Measurements from ENCODE around the gene ZNF697. TPM values are rescaled to one million over a fixed set of nuclear protein-coding genes. Genes with fewer than 3 reads are reported as not detected.
"Not testable (repeated sequence)": the region's sequence is repeated elsewhere in the genome, so short reads cannot be mapped to it uniquely, and the experiment has no call there.

The ZNF697 gene
- 1 to 10 TPM in 3 of 4 donors, under 1 TPM in 1; 1.00 to 5.6 (median 2.9) TPM for total RNA-seq

- 0 to 4% methylated on average over 5 to 78 of the region's 81 CpGs for WGBS, 2 donors (ENCODE audit: low coverage in 1 of 2)
These were observed at the start of gene ZNF697 for GRCh38 chr1:119647734-119648619. TSS of gene ZNF697 (minus strand) at chr1:119648266. CDS start at chr1:119626100, 22,166 bp downstream.

DNA sequence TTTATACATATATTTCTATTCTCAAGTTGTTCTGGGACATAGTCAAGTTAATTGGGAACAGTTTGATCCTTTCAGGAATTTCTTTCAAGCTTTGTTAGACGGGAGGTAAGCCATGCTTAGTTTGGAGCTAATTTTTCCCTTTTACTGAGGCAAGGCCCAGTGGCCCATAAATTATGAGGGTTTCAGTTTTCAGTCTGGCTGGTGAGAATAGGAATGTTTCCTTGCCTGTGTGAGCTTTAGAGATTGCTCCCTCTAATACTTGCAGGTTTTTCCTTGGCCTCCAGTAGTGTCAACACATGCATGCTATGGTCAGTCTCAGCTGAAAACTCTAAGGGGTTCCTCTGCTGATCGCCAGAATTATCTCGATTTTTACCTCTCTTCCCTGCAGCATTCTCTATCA, 49.5 kb upstream of the ZNF697 start:
- Histone ChIP-seq H3K4me3 (no peak overlapping the region), H3K27ac (no peak overlapping the region), H3K9me3 (peaks cover 9% of the 10 kb centered on the region in 2 donors), H3K4me1 (no peaks in the 10 kb centered on the region), H3K27me3 (no peaks in the 10 kb centered on the region), H3K36me3 (no peaks in the 10 kb centered on the region)
- in situ Hi-C loops (cut with MboI; ENCODE audit: low pct_ligation_motif_present in 1 of 4, low pct_unique_long_range_greater_than_20kb in 1 of 4, low sequenced_read_pairs in 3 of 4), result no loop called here
- TF ChIP-seq EP300 (IDR thresholded peaks at IDR 0.05; ENCODE audit: low read depth) (no peak), POLR2AphosphoS5 (IDR thresholded peaks at IDR 0.05) (no peak), POLR2A (IDR thresholded peaks at IDR 0.05) (no peak)
- TF ChIP-seq, protein P1, sequence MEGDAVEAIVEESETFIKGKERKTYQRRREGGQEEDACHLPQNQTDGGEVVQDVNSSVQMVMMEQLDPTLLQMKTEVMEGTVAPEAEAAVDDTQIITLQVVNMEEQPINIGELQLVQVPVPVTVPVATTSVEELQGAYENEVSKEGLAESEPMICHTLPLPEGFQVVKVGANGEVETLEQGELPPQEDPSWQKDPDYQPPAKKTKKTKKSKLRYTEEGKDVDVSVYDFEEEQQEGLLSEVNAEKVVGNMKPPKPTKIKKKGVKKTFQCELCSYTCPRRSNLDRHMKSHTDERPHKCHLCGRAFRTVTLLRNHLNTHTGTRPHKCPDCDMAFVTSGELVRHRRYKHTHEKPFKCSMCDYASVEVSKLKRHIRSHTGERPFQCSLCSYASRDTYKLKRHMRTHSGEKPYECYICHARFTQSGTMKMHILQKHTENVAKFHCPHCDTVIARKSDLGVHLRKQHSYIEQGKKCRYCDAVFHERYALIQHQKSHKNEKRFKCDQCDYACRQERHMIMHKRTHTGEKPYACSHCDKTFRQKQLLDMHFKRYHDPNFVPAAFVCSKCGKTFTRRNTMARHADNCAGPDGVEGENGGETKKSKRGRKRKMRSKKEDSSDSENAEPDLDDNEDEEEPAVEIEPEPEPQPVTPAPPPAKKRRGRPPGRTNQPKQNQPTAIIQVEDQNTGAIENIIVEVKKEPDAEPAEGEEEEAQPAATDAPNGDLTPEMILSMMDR (IDR thresholded peaks at IDR 0.05), result no peak
- no peak for DNase-seq
- 70 to 82% methylated on average over 3 of the region's 3 CpGs for WGBS, 2 donors (ENCODE audit: low coverage in 1 of 2)
- intact Hi-C loops (cut with DNase I; ENCODE audit: low total_unique reads), result no loop called here

More at GRCh38 chr1:119647734-119648619, at the start of gene ZNF697:
- H3K27me3 ChIP-seq, result no peaks in the 10 kb centered on the region
- H3K27ac ChIP-seq, result peak within 1 kb of the TSS; percentile 87 to 93 (median 90)
- peak within 1 kb of the TSS; percentile 68 to 87 (median 77) for H3K4me3 ChIP-seq
- in situ Hi-C loops (cut with MboI; ENCODE audit: low pct_ligation_motif_present in 1 of 4, low pct_unique_long_range_greater_than_20kb in 1 of 4, low sequenced_read_pairs in 3 of 4), result no loop called here
- no peaks in the 10 kb centered on the region for H3K36me3 ChIP-seq
- peaks cover 0 to 20% (median 11%) of the 10 kb centered on the region in 4 donors for H3K4me1 ChIP-seq
- DNase-seq, result peak; percentile 97
- no peaks in the 10 kb centered on the region for H3K9me3 ChIP-seq
- intact Hi-C loops (cut with DNase I; ENCODE audit: low total_unique reads), result no loop called here
- TF ChIP-seq EP300 (IDR thresholded peaks at IDR 0.05; ENCODE audit: low read depth) (no peak), POLR2AphosphoS5 (IDR thresholded peaks at IDR 0.05) (peak; percentile 74 to 81 (median 75)), POLR2A (IDR thresholded peaks at IDR 0.05) (peak; percentile 73)
- TF ChIP-seq, protein P1 (IDR thresholded peaks at IDR 0.05), result peak in 2 of 5 experiments; percentile 19 to 20

GRCh38 chr1:119696863-119697262, 48.8 kb upstream of the ZNF697 start:
- H3K36me3 ChIP-seq; H3K27me3 ChIP-seq; in situ Hi-C loops (cut with MboI; ENCODE audit: low pct_ligation_motif_present in 1 of 4, low pct_unique_long_range_greater_than_20kb in 1 of 4, low sequenced_read_pairs in 3 of 4); H3K4me3 ChIP-seq; H3K4me1 ChIP-seq; DNase-seq; intact Hi-C loops (cut with DNase I; ENCODE audit: low total_unique reads); H3K27ac ChIP-seq; H3K9me3 ChIP-seq: not testable (repeated sequence)
- WGBS, 2 donors (ENCODE audit: low coverage in 1 of 2), result 38% methylated on average over 4 of the region's 4 CpGs; no CpG with 5 or more reads in 1 of the 2 donors

DNA sequence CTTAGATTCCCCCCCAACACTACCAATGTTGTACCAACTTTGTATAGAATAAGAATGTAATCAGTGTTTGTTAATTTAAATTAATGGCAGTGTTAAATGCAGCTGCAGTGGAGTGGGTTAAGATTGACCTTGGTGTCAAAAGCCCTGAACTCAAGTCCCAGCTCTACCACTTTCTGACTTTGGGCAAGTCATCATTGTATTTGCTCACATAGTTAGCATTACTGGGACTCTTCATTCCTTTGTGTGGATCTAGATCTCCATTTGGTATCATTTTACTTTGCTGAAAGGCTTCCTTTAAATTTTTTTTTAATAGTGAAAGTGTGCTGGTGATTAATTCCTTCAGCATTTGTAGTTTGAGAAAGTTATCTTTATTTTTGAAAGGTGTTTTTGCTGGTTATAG, 41.4 kb upstream of the ZNF697 start:
- in situ Hi-C loops (cut with MboI; ENCODE audit: low pct_ligation_motif_present in 1 of 4, low pct_unique_long_range_greater_than_20kb in 1 of 4, low sequenced_read_pairs in 3 of 4), result no loop called here
- TF ChIP-seq, protein P1 (IDR thresholded peaks at IDR 0.05), result no peak
- TF ChIP-seq POLR2AphosphoS5 (IDR thresholded peaks at IDR 0.05) (no peak), EP300 (IDR thresholded peaks at IDR 0.05; ENCODE audit: low read depth) (no peak), POLR2A (IDR thresholded peaks at IDR 0.05) (no peak)
- no peak for DNase-seq

More for the DNA sequence above, 41.4 kb upstream of the ZNF697 start:
- no peaks in the 10 kb centered on the region for H3K27me3 ChIP-seq
- H3K4me1 ChIP-seq, result no peaks in the 10 kb centered on the region
- no peak overlapping the region for H3K27ac ChIP-seq
- H3K9me3 ChIP-seq, result no peaks in the 10 kb centered on the region
- no peak overlapping the region for H3K4me3 ChIP-seq
- intact Hi-C loops (cut with DNase I; ENCODE audit: low total_unique reads), result no loop called here
- H3K36me3 ChIP-seq, result no peaks in the 10 kb centered on the region

Measured in transverse colon (tissue), 4 donors.